ENCODE measurements around the gene GPX3. TPM values are rescaled to one million over a fixed set of nuclear protein-coding genes. Genes with fewer than 3 reads are reported as not detected.

Gene GPX3
- total RNA-seq, 1 donor from 2014 or later = 0.18 TPM

DNA sequence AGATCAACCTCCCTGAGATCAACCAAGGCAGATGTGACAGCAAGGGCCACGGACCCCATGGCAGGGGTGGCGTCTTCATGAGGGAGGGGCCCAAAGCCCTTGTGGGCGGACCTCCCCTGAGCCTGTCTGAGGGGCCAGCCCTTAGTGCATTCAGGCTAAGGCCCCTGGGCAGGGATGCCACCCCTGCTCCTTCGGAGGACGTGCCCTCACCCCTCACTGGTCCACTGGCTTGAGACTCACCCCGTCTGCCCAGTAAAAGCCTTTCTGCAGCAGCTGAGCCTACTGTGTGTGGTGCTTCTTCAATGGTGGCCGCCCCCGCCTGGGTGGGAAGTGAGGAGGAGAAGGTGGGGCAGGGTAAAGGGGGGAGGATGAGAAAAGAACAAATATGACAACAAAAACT, 8.3 kb downstream of the GPX3 start:
- peaks cover 1% of the 10 kb centered on the region for H3K4me1 Mint-ChIP-seq
- no peak overlapping the region for H3K4me3 Mint-ChIP-seq
- H3K27ac Mint-ChIP-seq = no peak overlapping the region
- CTCF ChIA-PET = no interaction called here
- no peak for DNase-seq
- no peaks in the 10 kb centered on the region for H3K27me3 Mint-ChIP-seq
- H3K36me3 Mint-ChIP-seq (ENCODE audit: low read depth) = peaks cover 83% of the 10 kb centered on the region
- H3K9me3 Mint-ChIP-seq = no peaks in the 10 kb centered on the region
- POLR2A ChIA-PET = interaction anchor here (0.7 kb wide), 2 partner anchors 177 to 287 kb away, joined by 4 to 6 read pairs; no protein-coding TSS in a partner anchor
- TF ChIP-seq, protein P1, sequence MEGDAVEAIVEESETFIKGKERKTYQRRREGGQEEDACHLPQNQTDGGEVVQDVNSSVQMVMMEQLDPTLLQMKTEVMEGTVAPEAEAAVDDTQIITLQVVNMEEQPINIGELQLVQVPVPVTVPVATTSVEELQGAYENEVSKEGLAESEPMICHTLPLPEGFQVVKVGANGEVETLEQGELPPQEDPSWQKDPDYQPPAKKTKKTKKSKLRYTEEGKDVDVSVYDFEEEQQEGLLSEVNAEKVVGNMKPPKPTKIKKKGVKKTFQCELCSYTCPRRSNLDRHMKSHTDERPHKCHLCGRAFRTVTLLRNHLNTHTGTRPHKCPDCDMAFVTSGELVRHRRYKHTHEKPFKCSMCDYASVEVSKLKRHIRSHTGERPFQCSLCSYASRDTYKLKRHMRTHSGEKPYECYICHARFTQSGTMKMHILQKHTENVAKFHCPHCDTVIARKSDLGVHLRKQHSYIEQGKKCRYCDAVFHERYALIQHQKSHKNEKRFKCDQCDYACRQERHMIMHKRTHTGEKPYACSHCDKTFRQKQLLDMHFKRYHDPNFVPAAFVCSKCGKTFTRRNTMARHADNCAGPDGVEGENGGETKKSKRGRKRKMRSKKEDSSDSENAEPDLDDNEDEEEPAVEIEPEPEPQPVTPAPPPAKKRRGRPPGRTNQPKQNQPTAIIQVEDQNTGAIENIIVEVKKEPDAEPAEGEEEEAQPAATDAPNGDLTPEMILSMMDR (IDR thresholded peaks at IDR 0.05) = no peak
- intact Hi-C loops (cut with micrococcal nuclease) = no loop called here
- ATAC-seq (ENCODE audit: low read depth) = no peak

DNA sequence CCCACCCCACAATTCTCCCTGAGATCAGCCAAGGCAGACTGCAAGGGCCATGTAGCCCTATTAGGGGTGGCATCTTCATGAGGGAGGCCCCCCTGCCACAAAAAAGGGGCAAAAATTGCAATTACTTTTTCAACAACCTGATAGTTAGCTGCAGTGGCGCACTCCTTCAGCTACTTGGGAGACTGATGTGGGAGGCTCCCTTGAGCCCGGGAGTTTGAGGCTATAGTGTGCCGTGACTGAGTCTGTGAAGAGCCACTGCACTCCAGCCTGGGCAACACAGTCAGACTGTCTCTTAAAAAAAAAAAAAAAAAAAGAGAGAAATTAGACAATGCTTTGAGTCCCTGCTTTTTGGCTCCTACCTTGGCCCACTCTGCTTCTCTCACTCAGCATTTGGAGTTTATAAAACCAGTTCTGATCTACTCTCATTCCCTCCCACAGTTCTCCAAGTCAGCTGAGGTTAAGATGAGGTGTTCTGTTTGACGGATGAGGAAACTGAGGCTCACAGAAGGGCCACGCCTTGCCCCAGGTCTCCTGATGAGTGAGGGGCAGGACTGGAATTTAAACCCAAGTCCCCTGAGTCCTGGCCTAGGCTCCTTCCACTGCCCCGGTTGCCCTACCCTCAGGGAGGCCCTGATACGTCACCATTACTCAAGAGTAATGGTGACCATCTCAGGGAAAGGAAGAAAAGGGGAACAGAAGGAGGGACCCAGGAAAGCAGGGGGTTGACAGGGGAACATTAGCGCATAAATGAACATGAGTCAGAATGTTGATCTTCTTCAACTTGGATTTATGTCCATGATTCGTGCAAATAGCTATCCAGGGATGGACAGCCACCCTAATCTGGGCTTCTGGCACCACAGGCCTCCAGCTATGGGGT, 9.0 kb downstream of the GPX3 start:
- H3K27me3 Mint-ChIP-seq = no peaks in the 10 kb centered on the region
- H3K36me3 Mint-ChIP-seq (ENCODE audit: low read depth) = peaks cover 90% of the 10 kb centered on the region
- intact Hi-C loops (cut with micrococcal nuclease) = no loop called here
- H3K4me1 Mint-ChIP-seq = peaks cover 1% of the 10 kb centered on the region
- no peak overlapping the region for H3K4me3 Mint-ChIP-seq
- DNase-seq = no peak
- ChIA-PET CTCF (no interaction called here), POLR2A (interaction anchor here (0.7 to 0.8 kb wide), 3 partner anchors 81 to 288 kb away, joined by 3 to 6 read pairs (median 4); no protein-coding TSS in a partner anchor)
- no peaks in the 10 kb centered on the region for H3K9me3 Mint-ChIP-seq
- TF ChIP-seq, protein P1 (IDR thresholded peaks at IDR 0.05) = no peak
- no peak overlapping the region for H3K27ac Mint-ChIP-seq
- no peak for ATAC-seq (ENCODE audit: low read depth)

DNA sequence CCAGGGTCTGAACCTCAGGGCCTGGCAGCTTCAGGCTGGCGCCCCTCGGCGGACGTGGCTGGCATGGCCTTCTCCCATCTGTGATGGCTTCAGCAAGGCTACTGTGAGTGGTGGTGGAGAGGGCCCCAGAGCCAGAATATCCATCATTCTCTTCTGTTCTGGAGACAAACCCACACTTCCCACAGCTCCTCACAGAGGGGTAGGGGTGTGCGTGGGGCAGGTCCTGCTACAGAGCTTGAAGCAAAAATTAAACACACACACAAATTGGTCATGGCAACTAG, 9.6 kb downstream of the GPX3 start:
- ATAC-seq (ENCODE audit: low read depth) = no peak
- TF ChIP-seq, protein P1 (IDR thresholded peaks at IDR 0.05) = no peak
- ChIA-PET CTCF (no interaction called here), POLR2A (interaction anchor here (0.8 kb wide), 1 partner anchor 80 kb away, joined by 3 read pairs; no protein-coding TSS in a partner anchor)
- DNase-seq = no peak
- Mint-ChIP-seq H3K4me3 (no peak overlapping the region), H3K27ac (no peak overlapping the region), H3K9me3 (no peaks in the 10 kb centered on the region), H3K4me1 (peaks cover 1% of the 10 kb centered on the region), H3K27me3 (no peaks in the 10 kb centered on the region), H3K36me3 (ENCODE audit: low read depth) (peaks cover 93% of the 10 kb centered on the region)
- intact Hi-C loops (cut with micrococcal nuclease) = no loop called here

DNA sequence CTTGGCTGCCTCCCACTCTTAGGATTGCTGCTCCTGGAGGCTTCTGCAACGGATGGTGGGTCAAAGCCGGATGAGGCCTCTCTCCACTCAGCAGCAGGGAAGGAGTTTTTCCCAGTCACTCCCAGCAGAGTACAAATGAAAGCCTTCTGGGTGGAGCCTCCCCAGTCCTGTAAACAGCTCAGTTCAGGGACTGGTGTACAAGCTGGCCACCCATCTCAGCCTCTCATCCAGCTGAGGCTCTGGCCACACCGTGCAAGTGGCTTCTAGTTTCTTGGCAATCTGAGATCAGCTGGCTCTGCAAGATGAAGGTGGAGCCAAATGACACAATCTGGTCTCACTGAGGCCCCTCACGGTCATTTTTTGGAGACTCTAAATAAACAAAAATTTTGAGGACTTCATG, 10.0 kb downstream of the GPX3 start:
- intact Hi-C loops (cut with micrococcal nuclease) = no loop called here
- no peak overlapping the region for H3K27ac Mint-ChIP-seq
- peaks cover 95% of the 10 kb centered on the region for H3K36me3 Mint-ChIP-seq (ENCODE audit: low read depth)
- ChIA-PET POLR2A (interaction anchor here (0.8 kb wide), 1 partner anchor 80 kb away, joined by 3 read pairs; no protein-coding TSS in a partner anchor), CTCF (no interaction called here)
- no peak overlapping the region for H3K4me3 Mint-ChIP-seq
- ATAC-seq (ENCODE audit: low read depth) (no peak), DNase-seq (no peak)
- TF ChIP-seq, protein P1 (IDR thresholded peaks at IDR 0.05) = no peak
- H3K4me1 Mint-ChIP-seq = peaks cover 1% of the 10 kb centered on the region
- no peaks in the 10 kb centered on the region for H3K27me3 Mint-ChIP-seq
- H3K9me3 Mint-ChIP-seq = no peaks in the 10 kb centered on the region

DNA sequence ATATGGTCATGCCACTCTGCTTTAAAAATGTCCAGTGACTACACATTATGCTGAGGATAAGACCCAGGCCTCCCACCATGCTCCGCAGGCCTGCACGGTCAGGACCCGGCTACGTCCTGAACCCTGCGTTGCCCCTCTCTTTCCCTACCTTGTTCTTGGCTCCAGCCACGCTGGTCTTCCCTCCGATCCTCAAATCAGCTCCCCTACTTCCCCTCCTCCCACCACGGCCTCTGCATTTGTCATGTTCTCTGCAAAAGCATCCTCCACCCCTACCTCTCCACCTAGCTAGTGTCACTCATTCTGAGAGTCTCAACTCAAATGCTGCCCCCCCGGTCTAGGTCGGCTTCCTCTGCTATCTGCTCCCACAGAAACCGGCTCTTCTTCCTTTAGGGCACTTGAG, 11.2 kb downstream of the GPX3 start:
- intact Hi-C loops (cut with micrococcal nuclease) = no loop called here
- ATAC-seq (ENCODE audit: low read depth) (no peak), DNase-seq (no peak)
- Mint-ChIP-seq H3K27me3 (no peaks in the 10 kb centered on the region), H3K27ac (peak overlapping the region; percentile 12), H3K4me1 (peaks cover 1% of the 10 kb centered on the region), H3K36me3 (ENCODE audit: low read depth) (peaks cover 96% of the 10 kb centered on the region), H3K4me3 (no peak overlapping the region), H3K9me3 (no peaks in the 10 kb centered on the region)
- CTCF ChIA-PET = no interaction called here
- POLR2A ChIA-PET = no interaction called here
- TF ChIP-seq, protein P1 (IDR thresholded peaks at IDR 0.05) = no peak
